ENCODE data around the gene CA12. TPM values are rescaled to one million over a fixed set of nuclear protein-coding genes. Genes with fewer than 3 reads are reported as not detected.
"Not testable (repeated sequence)": the region's sequence is repeated elsewhere in the genome, so short reads cannot be mapped to it uniquely, and the experiment has no call there.

The CA12 gene
- total RNA-seq, 1 donor from 2014 or later: 89.6 TPM

DNA sequence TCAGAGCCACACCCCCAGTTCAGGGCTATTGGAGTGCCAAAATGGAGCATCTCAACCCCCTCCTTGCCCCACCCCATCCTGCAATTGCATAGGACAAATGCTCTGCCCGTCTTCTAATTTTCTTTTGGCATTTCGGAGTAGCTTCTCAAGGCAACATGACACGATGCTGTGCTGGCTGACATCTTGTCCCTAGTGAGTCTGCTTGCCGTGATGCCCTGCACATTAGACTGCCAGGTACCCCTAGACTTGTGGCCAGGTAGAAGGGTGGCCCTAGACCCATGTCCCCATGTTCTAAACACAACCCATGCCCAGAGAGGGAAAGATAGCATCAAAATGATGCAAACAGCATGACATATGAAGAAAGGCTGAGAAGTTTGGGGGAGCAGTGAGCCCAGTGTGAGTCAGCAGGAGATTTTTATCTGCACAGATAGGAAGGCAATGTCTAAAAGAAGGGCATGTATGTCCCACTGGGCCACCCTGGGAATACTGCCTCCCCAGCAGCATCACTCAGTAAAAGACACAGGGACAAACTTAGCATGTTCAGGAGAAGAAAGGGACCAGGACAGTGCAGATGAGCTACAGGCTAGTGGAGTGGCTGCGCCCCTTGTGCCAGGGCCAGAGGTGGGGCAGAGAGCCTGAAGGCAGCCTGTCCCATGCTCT is 36.8 kb downstream of the CA12 start:
- intact Hi-C loops (cut with DNase I): no loop called here
- H3K27ac ChIP-seq: no peak overlapping the region
- no peak for DNase-seq (ENCODE audit: extremely low spot score in 2 of 2)
- no peaks in the 10 kb centered on the region for H3K27me3 ChIP-seq
- H3K4me3 ChIP-seq: no peak overlapping the region
- H3K9me3 ChIP-seq: no peaks in the 10 kb centered on the region
- TF ChIP-seq POLR2AphosphoS5 (IDR thresholded peaks at IDR 0.05; ENCODE audit: insufficient read depth in 1 of 2, low read depth in 1 of 2) (no peak), POLR2A (IDR thresholded peaks at IDR 0.05) (no peak)
- TF ChIP-seq, protein P1, sequence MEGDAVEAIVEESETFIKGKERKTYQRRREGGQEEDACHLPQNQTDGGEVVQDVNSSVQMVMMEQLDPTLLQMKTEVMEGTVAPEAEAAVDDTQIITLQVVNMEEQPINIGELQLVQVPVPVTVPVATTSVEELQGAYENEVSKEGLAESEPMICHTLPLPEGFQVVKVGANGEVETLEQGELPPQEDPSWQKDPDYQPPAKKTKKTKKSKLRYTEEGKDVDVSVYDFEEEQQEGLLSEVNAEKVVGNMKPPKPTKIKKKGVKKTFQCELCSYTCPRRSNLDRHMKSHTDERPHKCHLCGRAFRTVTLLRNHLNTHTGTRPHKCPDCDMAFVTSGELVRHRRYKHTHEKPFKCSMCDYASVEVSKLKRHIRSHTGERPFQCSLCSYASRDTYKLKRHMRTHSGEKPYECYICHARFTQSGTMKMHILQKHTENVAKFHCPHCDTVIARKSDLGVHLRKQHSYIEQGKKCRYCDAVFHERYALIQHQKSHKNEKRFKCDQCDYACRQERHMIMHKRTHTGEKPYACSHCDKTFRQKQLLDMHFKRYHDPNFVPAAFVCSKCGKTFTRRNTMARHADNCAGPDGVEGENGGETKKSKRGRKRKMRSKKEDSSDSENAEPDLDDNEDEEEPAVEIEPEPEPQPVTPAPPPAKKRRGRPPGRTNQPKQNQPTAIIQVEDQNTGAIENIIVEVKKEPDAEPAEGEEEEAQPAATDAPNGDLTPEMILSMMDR (IDR thresholded peaks at IDR 0.05): no peak
- H3K4me1 ChIP-seq: peaks cover 40% of the 10 kb centered on the region
- H3K36me3 ChIP-seq: peaks cover 0 to 9% of the 10 kb centered on the region in 2 donors

DNA sequence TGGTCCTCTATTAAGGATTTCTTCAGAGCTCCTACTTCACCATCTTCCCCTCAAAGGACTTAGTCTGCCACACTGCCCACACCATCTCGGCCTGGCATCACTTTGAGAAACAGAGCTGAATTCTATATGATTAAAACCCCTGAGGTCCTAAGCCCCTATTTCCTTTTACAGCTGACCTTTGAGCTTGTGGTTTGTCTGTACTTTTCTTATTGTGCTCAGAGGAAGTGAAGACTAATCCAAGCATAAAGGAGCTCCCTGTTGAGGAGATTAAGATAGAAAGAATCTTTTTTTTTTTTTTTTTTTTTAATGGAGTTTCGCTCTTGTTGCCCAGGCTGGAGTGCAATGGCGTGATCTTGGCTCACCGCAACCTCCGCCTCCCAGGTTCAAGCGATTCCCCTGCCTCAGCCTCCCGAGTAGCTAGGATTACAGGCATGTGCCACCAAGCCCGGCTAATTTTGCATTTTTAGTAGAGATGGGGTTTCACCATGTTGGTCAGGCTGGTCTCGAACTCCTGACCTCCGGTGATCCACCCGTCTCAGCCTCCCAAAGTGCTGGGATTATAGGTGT is 38.6 kb downstream of the CA12 start:
- H3K27ac ChIP-seq; DNase-seq (ENCODE audit: extremely low spot score in 2 of 2); intact Hi-C loops (cut with DNase I); H3K9me3 ChIP-seq; H3K27me3 ChIP-seq; H3K4me3 ChIP-seq: not testable (repeated sequence)
- H3K4me1 ChIP-seq: peaks cover 29% of the 10 kb centered on the region
- H3K36me3 ChIP-seq: peaks cover 0 to 12% of the 10 kb centered on the region in 2 donors

DNA sequence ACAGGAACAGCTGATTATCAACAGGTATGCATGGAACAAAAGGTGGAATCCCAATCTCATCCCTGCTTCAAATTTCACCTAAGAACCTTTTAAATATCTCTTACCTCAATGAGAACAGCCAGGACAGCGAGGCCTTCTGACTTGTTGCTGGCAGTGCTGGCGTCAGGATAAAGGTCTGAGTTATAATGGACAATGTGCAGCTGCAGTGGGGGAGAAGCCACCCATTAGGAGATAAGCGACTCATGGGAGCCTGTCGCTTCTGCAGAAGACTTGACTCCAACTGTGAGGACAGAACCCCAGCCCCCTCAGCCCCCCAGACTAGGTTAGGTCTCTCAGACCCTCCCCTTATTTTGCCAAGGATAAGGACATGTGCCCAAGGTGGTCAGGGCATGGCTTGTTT is 39.7 kb downstream of the CA12 start:
- intact Hi-C loops (cut with DNase I): no loop called here
- no peak overlapping the region for H3K27ac ChIP-seq
- no peaks in the 10 kb centered on the region for H3K27me3 ChIP-seq
- H3K4me3 ChIP-seq: no peak overlapping the region
- DNase-seq (ENCODE audit: extremely low spot score in 2 of 2): no peak
- TF ChIP-seq POLR2A (IDR thresholded peaks at IDR 0.05): no peak
- TF ChIP-seq POLR2AphosphoS5 (IDR thresholded peaks at IDR 0.05; ENCODE audit: insufficient read depth in 1 of 2, low read depth in 1 of 2): no peak
- TF ChIP-seq, protein P1 (IDR thresholded peaks at IDR 0.05): no peak
- H3K9me3 ChIP-seq: no peaks in the 10 kb centered on the region
- H3K4me1 ChIP-seq: peaks cover 17% of the 10 kb centered on the region
- peaks cover 0 to 12% of the 10 kb centered on the region in 2 donors for H3K36me3 ChIP-seq

DNA sequence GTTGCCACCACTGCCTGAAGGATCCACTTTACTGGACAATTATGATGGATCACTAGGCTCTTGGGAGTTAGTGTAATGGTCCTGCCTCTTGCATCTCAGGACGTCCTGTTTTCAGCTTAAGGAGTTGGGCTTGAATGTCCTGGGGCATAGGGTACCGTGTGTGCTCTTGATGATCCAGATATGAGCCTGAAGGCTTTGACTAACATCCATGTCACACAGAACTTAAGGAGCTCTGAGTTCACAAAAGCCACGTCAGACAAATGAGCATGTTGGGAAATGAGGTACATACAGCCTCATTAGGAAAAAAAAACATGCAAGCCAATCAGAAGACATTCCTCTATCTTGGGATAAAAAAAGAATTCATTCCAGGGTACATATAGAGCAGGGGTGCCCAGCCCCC is 40.8 kb downstream of the CA12 start:
- H3K9me3 ChIP-seq: no peaks in the 10 kb centered on the region
- intact Hi-C loops (cut with DNase I): no loop called here
- no peak for TF ChIP-seq POLR2A (IDR thresholded peaks at IDR 0.05)
- TF ChIP-seq, protein P1 (IDR thresholded peaks at IDR 0.05): no peak
- no peaks in the 10 kb centered on the region for H3K27me3 ChIP-seq
- H3K4me1 ChIP-seq: peaks cover 7% of the 10 kb centered on the region
- H3K27ac ChIP-seq: no peak overlapping the region
- no peak overlapping the region for H3K4me3 ChIP-seq
- DNase-seq (ENCODE audit: extremely low spot score in 2 of 2): no peak
- peaks cover 0 to 12% of the 10 kb centered on the region in 2 donors for H3K36me3 ChIP-seq

DNA sequence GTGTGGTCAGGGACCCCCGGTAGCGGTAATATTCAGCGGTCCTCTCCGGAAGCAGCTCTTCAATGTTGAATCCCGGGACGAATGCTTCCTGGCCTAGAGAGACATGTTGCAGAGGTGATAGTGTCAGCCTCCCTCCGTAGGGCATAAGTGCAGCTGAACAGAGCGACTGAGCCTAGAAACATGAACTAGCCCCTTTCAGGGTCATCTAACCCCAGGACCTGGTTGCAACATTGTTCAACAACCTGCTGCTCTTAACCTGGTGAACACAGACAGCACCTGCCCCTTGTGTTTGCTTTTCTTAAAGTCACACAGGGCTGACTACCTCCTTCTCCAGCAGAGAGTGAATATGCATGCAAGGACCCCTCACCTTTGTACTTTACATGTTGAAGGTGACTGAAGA is 41.3 kb downstream of the CA12 start:
- H3K9me3 ChIP-seq: no peaks in the 10 kb centered on the region
- H3K27me3 ChIP-seq: no peaks in the 10 kb centered on the region
- TF ChIP-seq, protein P1 (IDR thresholded peaks at IDR 0.05): no peak
- TF ChIP-seq POLR2AphosphoS5 (IDR thresholded peaks at IDR 0.05; ENCODE audit: insufficient read depth in 1 of 2, low read depth in 1 of 2): no peak
- no peak for TF ChIP-seq POLR2A (IDR thresholded peaks at IDR 0.05)
- no peak overlapping the region for H3K27ac ChIP-seq
- intact Hi-C loops (cut with DNase I): no loop called here
- no peak overlapping the region for H3K4me3 ChIP-seq
- H3K36me3 ChIP-seq: peaks cover 0 to 12% of the 10 kb centered on the region in 2 donors
- DNase-seq (ENCODE audit: extremely low spot score in 2 of 2): no peak
- peaks cover 7% of the 10 kb centered on the region for H3K4me1 ChIP-seq

Data from vagina (tissue), 2 donors.